Mesenchymal stem cell (in vitro differentiated cells and primary cell): ENCODE measurements around the gene ROR2.
A peak's percentile ranks its signal among the peaks of the same experiment; 100 is the strongest.

ENCODE experiments used
- DNase-seq: peaks from one replicate; pipeline ENCODE4 v3.0.0-alpha.2; 2013
- H2AFZ ChIP-seq: one replicate; pipeline ENCODE4 v1.6.1; 2013; ENCODE audit warnings: low read depth, mild to moderate bottlenecking, control low read depth, inconsistent platforms, low read length, moderate library complexity
- H2AK5ac ChIP-seq: 2 replicates; pipeline ENCODE4 v1.6.1; 2013; ENCODE audit warnings: low read length, moderate library complexity, mild to moderate bottlenecking, inconsistent platforms; ENCODE audit not compliant: severe bottlenecking
- H2BK120ac ChIP-seq: one replicate; pipeline ENCODE4 v1.6.1; 2013; ENCODE audit warnings: low read depth, mild to moderate bottlenecking, inconsistent platforms, low read length, moderate library complexity
- H2BK12ac ChIP-seq, 2 experiments: one replicate each; pipeline ENCODE4 v1.6.1; 2013; ENCODE audit warnings: inconsistent platforms in 2 of 2, low read length in 2 of 2, mild to moderate bottlenecking in 2 of 2, moderate library complexity in 2 of 2, control low read depth in 1 of 2
- H2BK15ac ChIP-seq: one replicate; pipeline ENCODE4 v1.6.1; 2013; ENCODE audit warnings: mild to moderate bottlenecking, low read depth, inconsistent platforms; ENCODE audit not compliant: poor library complexity, severe bottlenecking
- H2BK5ac ChIP-seq: 2 replicates; pipeline ENCODE4 v1.6.1; 2013; ENCODE audit warnings: low read depth, mild to moderate bottlenecking, low read length, control low read depth, inconsistent platforms; ENCODE audit not compliant: poor library complexity, severe bottlenecking
- H3K14ac ChIP-seq, 2 experiments: one replicate each; pipeline ENCODE4 v1.6.1; 2013; ENCODE audit warnings: inconsistent platforms in 2 of 2, low read length in 2 of 2, control low read depth in 1 of 2, mild to moderate bottlenecking in 1 of 2, moderate library complexity in 1 of 2
- H3K18ac ChIP-seq, 2 experiments: one replicate each; pipeline ENCODE4 v1.6.1; 2013; ENCODE audit warnings: inconsistent platforms in 2 of 2, low read length in 2 of 2, control low read depth in 1 of 2, low read depth in 1 of 2, mild to moderate bottlenecking in 1 of 2
- H3K23ac ChIP-seq, 2 experiments: one replicate each; pipeline ENCODE4 v1.6.1; 2013; ENCODE audit warnings: inconsistent platforms in 2 of 2, low read length in 2 of 2, mild to moderate bottlenecking in 2 of 2, moderate library complexity in 2 of 2, control low read depth in 1 of 2
- H3K27ac ChIP-seq: 2 replicates; pipeline ENCODE4 v1.5.1; 2013; ENCODE audit warnings: mild to moderate bottlenecking, moderate library complexity, low read length, control low read depth, inconsistent platforms; ENCODE audit not compliant: poor library complexity, severe bottlenecking
- H3K27me3 ChIP-seq, 2 experiments: 2 replicates each; pipeline versions ENCODE4 v1.6.1 to v1.7.0; 2013; ENCODE audit warnings: low read length in 2 of 2, mild to moderate bottlenecking in 2 of 2, moderate library complexity in 2 of 2, control low read depth in 1 of 2, inconsistent platforms in 1 of 2; ENCODE audit not compliant: control insufficient read depth in 1 of 2, insufficient read depth in 1 of 2
- H3K36me3 ChIP-seq, 2 experiments: 2 replicates each; pipeline versions ENCODE4 v1.6.1 to v1.7.0; 2013; ENCODE audit warnings: low read length in 2 of 2, control low read depth in 1 of 2, inconsistent platforms in 1 of 2, low read depth in 1 of 2, mild to moderate bottlenecking in 1 of 2; ENCODE audit not compliant: insufficient read depth in 2 of 2, control insufficient read depth in 1 of 2
- H3K4ac ChIP-seq, 2 experiments: one replicate each; pipeline ENCODE4 v1.6.1; 2013; ENCODE audit warnings: inconsistent platforms in 2 of 2, low read length in 2 of 2, mild to moderate bottlenecking in 2 of 2, moderate library complexity in 2 of 2, control low read depth in 1 of 2, low read depth in 1 of 2
- H3K4me1 ChIP-seq: 2 replicates; pipeline ENCODE4 v1.6.1; 2013; ENCODE audit warnings: low read depth, low read length, control low read depth; ENCODE audit not compliant: control insufficient read depth, insufficient read depth
- H3K4me2 ChIP-seq: 2 replicates; pipeline ENCODE4 v1.6.1; 2013; ENCODE audit warnings: low read length, mild to moderate bottlenecking, inconsistent platforms; ENCODE audit not compliant: poor library complexity, severe bottlenecking
- H3K4me3 ChIP-seq, 2 experiments: 2 replicates each; pipeline versions ENCODE4 v1.5.1 to v1.7.0; 2013; ENCODE audit warnings: low read length in 2 of 2, mild to moderate bottlenecking in 2 of 2, control low read depth in 1 of 2, low read depth in 1 of 2; ENCODE audit not compliant: insufficient read depth in 1 of 2
- H3K79me1 ChIP-seq: replicated peaks from 2 replicates; pipeline ENCODE4 v1.6.1; 2013; ENCODE audit warnings: mild to moderate bottlenecking, control low read depth, low read length, inconsistent platforms; ENCODE audit not compliant: poor library complexity, severe bottlenecking
- H3K9ac ChIP-seq: 2 replicates; pipeline ENCODE4 v1.7.0; 2013; ENCODE audit warnings: mild to moderate bottlenecking, low read length, moderate library complexity
- H3K9me3 ChIP-seq: 2 replicates; pipeline ENCODE4 v1.7.0; 2013; ENCODE audit warnings: mild to moderate bottlenecking, low read length; ENCODE audit not compliant: control insufficient read depth
- H4K8ac ChIP-seq: one replicate; pipeline ENCODE4 v1.6.1; 2013; ENCODE audit warnings: inconsistent platforms, mild to moderate bottlenecking, low read length, moderate library complexity
- H4K91ac ChIP-seq: one replicate; pipeline ENCODE4 v1.6.1; 2013; ENCODE audit warnings: mild to moderate bottlenecking, low read length, inconsistent platforms
- WGBS: methylation state at CpG from one replicate; pipeline ENCODE4 v1.1.7; 2013; ENCODE audit warnings: mixed read lengths; 5-methylcytosine and 5-hydroxymethylcytosine counted together

The ROR2 gene

DNA sequence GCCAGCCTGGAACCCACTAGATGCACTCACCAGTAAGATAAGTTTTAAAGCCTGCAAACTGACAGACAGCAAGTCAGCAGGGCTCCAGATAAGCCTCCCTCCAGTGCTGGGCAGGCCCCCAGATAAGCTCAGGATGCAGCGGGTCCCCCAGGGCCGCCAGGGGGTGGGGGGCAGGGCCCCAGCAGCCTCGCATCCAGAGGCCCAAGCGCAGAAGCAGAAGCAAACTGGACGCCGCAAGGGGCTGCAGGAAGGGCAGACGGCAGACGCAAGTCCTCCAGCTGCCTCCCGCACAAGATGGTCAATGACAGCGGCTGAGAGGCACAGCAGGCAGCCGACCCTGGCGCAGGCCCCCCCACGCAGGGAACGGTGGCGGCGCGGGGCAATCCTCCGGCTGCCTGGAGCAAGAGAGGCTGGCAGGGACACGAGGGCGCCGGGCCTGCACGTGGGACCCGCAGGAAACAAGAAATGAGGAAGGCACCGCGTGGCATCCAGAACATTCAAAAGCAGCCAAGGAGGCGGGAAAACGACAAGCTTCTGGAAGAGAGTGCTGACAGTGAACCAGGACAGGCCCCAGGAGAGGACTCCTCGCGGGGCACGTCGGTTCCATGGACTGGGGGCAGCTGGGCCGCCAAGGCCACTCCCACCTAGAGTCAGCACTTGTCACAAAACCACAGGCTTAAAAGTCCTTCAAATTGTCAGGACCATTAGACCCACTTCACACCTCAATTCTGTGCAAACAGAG is 49.8 kb downstream of the ROR2 start:
- Histone ChIP-seq H3K4me2 (peak overlapping the region; percentile 4), H3K4me1 (peaks cover 57% of the 10 kb centered on the region), H2AK5ac (peak overlapping the region; percentile 63), H3K27ac (peak overlapping the region; percentile 19), H2BK15ac (peak overlapping the region; percentile 15), H4K91ac (peak overlapping the region; percentile 79), H3K23ac (peak overlapping the region in 1 of 2 experiments; percentile 51), H3K36me3 (no peaks in the 10 kb centered on the region), H3K4me3 (peak overlapping the region in 1 of 2 experiments; percentile 16), H3K14ac (no peak overlapping the region), H4K8ac (peak overlapping the region; percentile 89), H3K9ac (peak overlapping the region; percentile 30), H3K4ac (peak overlapping the region in 1 of 2 experiments; percentile 63), H3K79me1 (peaks cover 8% of the 10 kb centered on the region), H3K27me3 (no peaks in the 10 kb centered on the region), H3K18ac (peak overlapping the region; percentile 56 to 92), H2BK12ac (peak overlapping the region in 1 of 2 experiments; percentile 88), H2BK5ac (peak overlapping the region; percentile 84), H2AFZ (peak overlapping the region; percentile 90), H3K9me3 (no peaks in the 10 kb centered on the region), H2BK120ac (peak overlapping the region; percentile 82)
- 13% methylated on average over 31 of the region's 32 CpGs for WGBS
- peak; percentile 36 for DNase-seq

DNA sequence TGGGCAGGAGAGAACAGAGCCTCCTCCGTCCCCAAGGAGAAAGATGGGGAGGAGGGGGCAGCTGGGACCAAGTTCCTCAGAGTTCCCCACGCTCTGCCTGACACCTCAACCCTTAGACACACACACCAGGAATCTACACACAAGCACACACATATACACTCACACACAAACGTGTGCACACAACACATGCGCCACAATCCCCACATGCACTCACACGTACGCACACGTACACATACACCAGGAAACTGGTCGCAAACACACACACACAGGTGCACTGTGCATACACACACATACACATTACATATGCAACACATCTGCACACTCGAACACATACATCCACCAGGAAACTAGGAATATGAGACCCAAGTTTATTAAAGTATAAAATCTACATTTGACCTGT is 50.4 kb downstream of the ROR2 start:
- H3K27me3 ChIP-seq: no peaks in the 10 kb centered on the region
- peak overlapping the region; percentile 25 to 59 for H3K18ac ChIP-seq
- H3K4me3 ChIP-seq: no peak overlapping the region
- H3K4ac ChIP-seq: peak overlapping the region in 1 of 2 experiments; percentile 6
- H3K14ac ChIP-seq: peak overlapping the region in 1 of 2 experiments; percentile 61
- no peak overlapping the region for H3K4me2 ChIP-seq
- DNase-seq: no peak
- no peak overlapping the region for H4K8ac ChIP-seq
- H3K4me1 ChIP-seq: peaks cover 55% of the 10 kb centered on the region
- peak overlapping the region; percentile 0 for H2BK120ac ChIP-seq
- WGBS: 92% methylated on average over 8 of the region's 9 CpGs
- H4K91ac ChIP-seq: peak overlapping the region; percentile 5
- peaks cover 6% of the 10 kb centered on the region for H3K79me1 ChIP-seq
- no peaks in the 10 kb centered on the region for H3K36me3 ChIP-seq
- peak overlapping the region; percentile 39 for H2BK15ac ChIP-seq
- no peak overlapping the region for H3K23ac ChIP-seq
- no peaks in the 10 kb centered on the region for H3K9me3 ChIP-seq
- peak overlapping the region; percentile 22 to 91 for H2BK12ac ChIP-seq
- H2BK5ac ChIP-seq: no peak overlapping the region
- H3K27ac ChIP-seq: peak overlapping the region; percentile 77
- H2AFZ ChIP-seq: no peak overlapping the region
- no peak overlapping the region for H3K9ac ChIP-seq
- H2AK5ac ChIP-seq: peak overlapping the region; percentile 3

DNA sequence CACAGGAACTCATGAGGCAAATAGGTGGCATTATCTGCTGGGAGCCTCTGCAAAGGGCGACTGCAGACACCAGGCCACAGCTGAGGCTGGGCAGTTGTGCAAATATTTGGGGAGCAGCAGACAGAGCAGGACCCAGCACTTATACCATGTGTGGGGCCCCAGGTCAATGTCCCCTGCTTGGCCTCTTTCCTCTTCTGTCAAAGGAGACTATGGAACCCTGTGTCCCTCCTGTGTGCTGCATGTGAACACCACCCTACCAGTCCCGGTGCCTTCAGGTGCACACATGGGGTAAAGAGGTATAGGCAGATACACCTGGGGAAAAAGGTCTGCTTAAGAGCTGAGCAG is 50.8 kb downstream of the ROR2 start:
- peak overlapping the region; percentile 51 for H2BK120ac ChIP-seq
- H2BK15ac ChIP-seq: peak overlapping the region; percentile 12
- H2AFZ ChIP-seq: no peak overlapping the region
- H3K27me3 ChIP-seq: no peaks in the 10 kb centered on the region
- H3K79me1 ChIP-seq: peaks cover 3% of the 10 kb centered on the region
- no peak overlapping the region for H2BK5ac ChIP-seq
- H4K91ac ChIP-seq: peak overlapping the region; percentile 88
- H3K23ac ChIP-seq: no peak overlapping the region
- peak overlapping the region; percentile 10 for H3K4me2 ChIP-seq
- H3K4me3 ChIP-seq: no peak overlapping the region
- peak overlapping the region; percentile 77 for H3K27ac ChIP-seq
- no peak overlapping the region for H3K9ac ChIP-seq
- H3K14ac ChIP-seq: no peak overlapping the region
- peak overlapping the region; percentile 6 to 94 for H3K4ac ChIP-seq
- no peaks in the 10 kb centered on the region for H3K36me3 ChIP-seq
- H4K8ac ChIP-seq: peak overlapping the region; percentile 94
- H2AK5ac ChIP-seq: peak overlapping the region; percentile 21
- peak overlapping the region; percentile 25 to 59 for H3K18ac ChIP-seq
- H3K4me1 ChIP-seq: peaks cover 51% of the 10 kb centered on the region
- no peaks in the 10 kb centered on the region for H3K9me3 ChIP-seq
- WGBS: 47% methylated on average over 2 of the region's 2 CpGs
- H2BK12ac ChIP-seq: peak overlapping the region; percentile 83 to 91
- DNase-seq: no peak

DNA sequence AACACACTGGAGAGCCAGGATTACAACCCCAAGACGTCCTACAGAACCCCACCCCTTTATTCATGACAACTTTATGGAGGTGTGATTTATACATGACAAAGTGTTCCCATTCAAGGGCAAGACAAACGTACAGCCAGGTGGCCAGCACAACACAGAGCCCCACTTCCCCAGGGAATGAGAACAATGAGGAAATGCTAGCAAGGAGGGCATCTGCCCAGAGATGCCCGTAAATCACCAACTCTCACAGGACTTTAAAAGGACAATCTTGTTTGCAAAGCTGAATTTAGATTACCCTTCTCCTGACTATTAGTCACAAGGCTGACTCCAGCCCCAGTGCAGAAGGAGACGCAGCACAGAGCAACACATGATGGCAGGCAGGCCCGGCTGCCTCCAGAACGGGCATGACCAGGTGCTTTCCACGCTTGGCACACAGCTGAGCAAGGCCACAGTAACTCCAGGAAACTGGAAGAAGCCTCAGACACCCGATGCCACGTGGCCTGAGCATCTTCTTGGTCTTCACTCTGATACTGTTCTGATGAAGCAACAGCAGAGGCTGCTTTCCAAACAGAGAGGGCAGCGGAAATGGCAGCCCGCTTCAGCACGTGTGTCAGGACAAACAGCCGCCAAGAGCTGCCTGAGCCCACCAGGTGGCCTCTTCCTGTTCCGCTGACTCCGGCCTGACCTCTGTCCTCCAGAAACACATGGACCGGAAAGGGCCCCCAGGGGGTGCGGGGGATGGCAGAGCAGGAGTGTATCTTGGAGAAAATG is 51.4 kb downstream of the ROR2 start:
- Histone ChIP-seq H4K91ac (peak overlapping the region; percentile 88), H3K18ac (peak overlapping the region; percentile 25 to 67), H2BK15ac (peak overlapping the region; percentile 26), H3K4me3 (no peak overlapping the region), H3K79me1 (peaks cover 6% of the 10 kb centered on the region), H2BK12ac (peak overlapping the region; percentile 47 to 83), H2BK120ac (peak overlapping the region; percentile 51), H3K36me3 (no peaks in the 10 kb centered on the region), H3K23ac (no peak overlapping the region), H2BK5ac (no peak overlapping the region), H3K9me3 (no peaks in the 10 kb centered on the region), H3K27me3 (no peaks in the 10 kb centered on the region), H3K4me1 (peaks cover 51% of the 10 kb centered on the region), H3K27ac (peak overlapping the region; percentile 77), H3K14ac (no peak overlapping the region), H3K4me2 (peak overlapping the region; percentile 10), H3K4ac (peak overlapping the region; percentile 74 to 94), H3K9ac (no peak overlapping the region), H4K8ac (peak overlapping the region; percentile 94), H2AK5ac (peak overlapping the region; percentile 77), H2AFZ (peak overlapping the region; percentile 6)
- 25% methylated on average over 17 of the region's 17 CpGs for WGBS
- DNase-seq: peak; percentile 82
